Kidney (tissue), 14 donors: ENCODE measurements around the gene METTL2B. TPM values are rescaled to one million over a fixed set of nuclear protein-coding genes. Genes with fewer than 3 reads are reported as not detected.
A peak's percentile ranks its signal among the peaks of the same experiment; 100 is the strongest.
"Not testable (repeated sequence)": the region's sequence is repeated elsewhere in the genome, so short reads cannot be mapped to it uniquely, and the experiment has no call there.

Experiments used
- DNase-seq, 5 donors: peaks; one replicate each; pipeline ENCODE4 v3.0.0-alpha.2; 2013 to 2020
- FAIRE-seq: peaks from 2 replicates; lab custom pipeline; 2012; peaks lifted over from hg19 to GRCh38; lab: Jason Lieb, UNC
- H3K27ac ChIP-seq, 2 donors: one replicate each; pipeline ENCODE4 v1.7.0; 2013; ENCODE audit warnings: low read depth in 2 of 2, low read length in 2 of 2, inconsistent platforms in 1 of 2
- H3K27me3 ChIP-seq: one replicate; pipeline ENCODE4 v1.7.1; 2013; ENCODE audit warnings: low read length, inconsistent platforms; ENCODE audit not compliant: control insufficient read depth, insufficient read depth
- H3K36me3 ChIP-seq, 3 donors: one replicate each; pipeline versions ENCODE4 v1.7.0 to v1.7.1; 2013; ENCODE audit warnings: low read length in 3 of 3, control low read depth in 1 of 3, inconsistent platforms in 1 of 3; ENCODE audit not compliant: insufficient read depth in 3 of 3, control insufficient read depth in 2 of 3
- H3K4me1 ChIP-seq, 3 donors: one replicate each; pipeline versions ENCODE4 v1.7.0 to v1.7.1; 2013; ENCODE audit warnings: low read length in 3 of 3, inconsistent platforms in 1 of 3, low read depth in 1 of 3; ENCODE audit not compliant: control insufficient read depth in 2 of 3, insufficient read depth in 2 of 3
- H3K4me3 ChIP-seq, 3 donors: one replicate each; pipeline versions ENCODE4 v1.7.0 to v1.8.1; 2013; ENCODE audit warnings: low read length in 3 of 3, control low read depth in 1 of 3, inconsistent platforms in 1 of 3
- H3K9ac ChIP-seq, 3 donors: one replicate each; pipeline versions ENCODE4 v1.7.0 to v1.7.1; 2013; ENCODE audit warnings: low read length in 3 of 3, control low read depth in 1 of 3, inconsistent platforms in 1 of 3
- H3K9me3 ChIP-seq, 3 donors: one replicate each; pipeline versions ENCODE4 v1.7.0 to v1.7.1; 2013; ENCODE audit warnings: low read length in 3 of 3, control low read depth in 1 of 3, inconsistent platforms in 1 of 3; ENCODE audit not compliant: control insufficient read depth in 2 of 3, insufficient read depth in 1 of 3
- intact Hi-C: fragments of 100-400 bp; cut with DNase I; formaldehyde crosslinking; loops from one replicate; pipeline ENCODE4 v1.11.1; 2022
- polyA plus RNA-seq: library from polyadenylated mRNA; stranded (reverse); fragments of 350-450 nt; fragmentation: Illumina TruSeq; extraction: RNeasy Lipid Tissue Mini Kit (QIAGEN cat#74804); gene quantifications from one replicate; pipeline ENCODE4 v1.2.3, GENCODE V29; 2014; ENCODE audit warnings: low read depth, low replicate concordance; ENCODE audit not compliant: insufficient read depth
- total RNA-seq: library from RNA; stranded (reverse); fragmentation: NEBNext Ultra II Directional; extraction: Animal tissue kit (Norgen Biotek cat#: 25700); gene quantifications from one replicate; pipeline ENCODE4 v1.2.1, GENCODE V29; 2021
- TF ChIP-seq, protein P1 (sequence below): IDR thresholded peaks from 3 replicates; pipeline ENCODE4 v1.5.1; 2012; ENCODE audit warnings: mild to moderate bottlenecking, moderate library complexity, borderline replicate concordance; ENCODE audit not compliant: insufficient read depth; ENCODE audit errors: extremely low read depth
- donor health status: control.
- donor health status: control.
- donor health status: control.
- donor health status: control.
- donor health status: control.
- donor health status: DM: yes; HTN: yes; CAD: no.
- donor health status: Normal renal cell carcinoma (clear cell type).

The METTL2B gene
- total and polyA plus RNA-seq, 2 donors from 2014 or later, result 11.8 to 26.0 TPM

DNA sequence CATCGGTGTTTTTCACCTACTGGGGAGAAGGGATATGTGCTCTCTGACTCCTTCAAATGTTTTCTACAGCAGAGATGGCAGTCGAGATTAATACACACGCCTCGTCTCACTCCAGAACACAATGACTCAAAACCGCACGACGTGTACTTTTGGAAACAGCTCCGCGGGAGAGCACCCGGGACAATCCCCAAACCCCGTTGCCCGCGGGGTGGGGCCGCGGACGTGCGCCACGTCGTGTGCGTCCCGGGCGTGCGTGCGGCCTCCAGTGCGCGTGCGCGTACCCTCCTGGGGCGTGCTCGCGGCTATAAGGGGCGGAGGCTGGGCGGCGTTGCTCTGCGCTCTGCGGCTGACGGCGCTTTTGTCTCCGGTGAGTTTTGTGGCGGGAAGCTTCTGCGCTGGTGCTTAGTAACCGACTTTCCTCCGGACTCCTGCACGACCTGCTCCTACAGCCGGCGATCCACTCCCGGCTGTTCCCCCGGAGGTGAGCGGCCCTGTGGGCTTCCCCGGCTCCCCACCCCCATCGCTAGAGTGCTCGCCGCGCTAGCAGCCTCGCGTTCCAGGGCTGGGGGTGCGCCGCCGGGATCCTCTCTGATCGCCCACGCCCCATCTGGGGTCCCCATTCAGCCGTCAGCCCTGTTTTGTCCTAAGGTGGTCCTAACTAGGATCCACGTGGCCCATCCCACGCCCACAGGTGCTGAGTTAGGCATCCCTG is 20.8 kb upstream of the METTL2B start, which contains the start of gene HILPDA:
Gene HILPDA, plus strand, starts transcription at position 336 of the 712 bp plus-strand sequence. CDS start 1,391 bp downstream, outside the sequence.
- DNase-seq (peak; percentile 90 to 98 (median 95)), FAIRE-seq (no peak)
- Histone ChIP-seq H3K4me1 (peaks cover 0 to 17% (median 9%) of the 10 kb centered on the region in 3 donors), H3K36me3 (no peaks in the 10 kb centered on the region), H3K27ac (peak within 1 kb of the TSS; percentile 84 to 93), H3K9ac (peak within 1 kb of the TSS; percentile 62 to 86 (median 71)), H3K27me3 (no peaks in the 10 kb centered on the region), H3K9me3 (no peaks in the 10 kb centered on the region), H3K4me3 (peak within 1 kb of the TSS; percentile 82 to 91 (median 90))
- TF ChIP-seq, protein P1, sequence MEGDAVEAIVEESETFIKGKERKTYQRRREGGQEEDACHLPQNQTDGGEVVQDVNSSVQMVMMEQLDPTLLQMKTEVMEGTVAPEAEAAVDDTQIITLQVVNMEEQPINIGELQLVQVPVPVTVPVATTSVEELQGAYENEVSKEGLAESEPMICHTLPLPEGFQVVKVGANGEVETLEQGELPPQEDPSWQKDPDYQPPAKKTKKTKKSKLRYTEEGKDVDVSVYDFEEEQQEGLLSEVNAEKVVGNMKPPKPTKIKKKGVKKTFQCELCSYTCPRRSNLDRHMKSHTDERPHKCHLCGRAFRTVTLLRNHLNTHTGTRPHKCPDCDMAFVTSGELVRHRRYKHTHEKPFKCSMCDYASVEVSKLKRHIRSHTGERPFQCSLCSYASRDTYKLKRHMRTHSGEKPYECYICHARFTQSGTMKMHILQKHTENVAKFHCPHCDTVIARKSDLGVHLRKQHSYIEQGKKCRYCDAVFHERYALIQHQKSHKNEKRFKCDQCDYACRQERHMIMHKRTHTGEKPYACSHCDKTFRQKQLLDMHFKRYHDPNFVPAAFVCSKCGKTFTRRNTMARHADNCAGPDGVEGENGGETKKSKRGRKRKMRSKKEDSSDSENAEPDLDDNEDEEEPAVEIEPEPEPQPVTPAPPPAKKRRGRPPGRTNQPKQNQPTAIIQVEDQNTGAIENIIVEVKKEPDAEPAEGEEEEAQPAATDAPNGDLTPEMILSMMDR, result no peak
- intact Hi-C loops, result no loop called here

DNA sequence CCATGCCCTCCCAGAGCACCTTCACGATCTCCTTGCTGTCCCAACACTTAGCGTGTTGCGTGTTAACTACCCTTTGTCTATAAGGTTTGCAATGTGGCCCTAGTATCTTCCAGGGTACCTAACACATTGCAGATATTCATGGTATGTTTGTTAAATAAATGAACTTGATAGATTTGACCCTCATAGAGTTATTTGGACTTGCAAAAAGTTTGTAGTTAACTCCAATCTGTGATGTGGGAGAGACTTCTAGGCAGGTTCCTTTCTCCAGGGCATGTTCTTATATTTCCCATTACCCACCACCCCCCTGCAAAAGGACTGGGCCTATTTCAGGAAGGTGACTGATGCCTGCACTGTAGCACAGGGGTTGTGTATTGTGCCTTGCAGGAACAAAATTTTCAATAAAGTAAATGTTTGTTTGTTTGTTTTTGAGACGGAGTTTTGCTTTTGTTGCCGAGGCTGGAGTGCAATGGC is 20.3 kb upstream of the METTL2B start:
- peak in 3 of 5 donors; percentile 16 to 57 (median 32) for DNase-seq
- Histone ChIP-seq H3K4me1 (peaks cover 0 to 17% (median 9%) of the 10 kb centered on the region in 3 donors), H3K4me3 (peak overlapping the region; percentile 82 to 91 (median 90)), H3K9ac (peak overlapping the region; percentile 62 to 86 (median 71)), H3K27ac (peak overlapping the region; percentile 84 to 93), H3K27me3 (no peaks in the 10 kb centered on the region), H3K36me3 (no peaks in the 10 kb centered on the region), H3K9me3 (no peaks in the 10 kb centered on the region)
- TF ChIP-seq, protein P1, result no peak
- intact Hi-C loops, result no loop called here
- FAIRE-seq, result no peak

DNA sequence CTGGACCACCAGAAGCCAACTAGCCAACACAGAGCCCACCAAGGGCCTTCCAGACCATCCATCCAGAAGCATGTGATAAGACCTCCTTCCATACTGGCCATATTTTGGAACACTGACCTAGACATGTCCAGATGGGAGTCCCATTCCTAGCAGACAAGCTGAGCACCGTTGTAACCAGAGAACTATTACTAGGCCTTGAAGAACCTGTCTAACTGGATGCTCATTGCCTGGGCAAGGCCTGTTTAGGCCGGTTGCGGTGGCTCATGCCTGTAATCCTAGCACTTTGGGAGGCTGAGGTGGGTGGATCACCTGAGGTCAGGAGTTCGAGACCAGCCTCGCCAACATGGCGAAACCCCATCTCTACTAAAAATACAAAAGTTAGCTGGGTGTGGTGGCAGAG is 19.2 kb upstream of the METTL2B start:
- H3K27ac ChIP-seq, H3K9ac ChIP-seq, H3K9me3 ChIP-seq, H3K36me3 ChIP-seq, H3K27me3 ChIP-seq, DNase-seq, FAIRE-seq, H3K4me3 ChIP-seq, intact Hi-C loops: not testable (repeated sequence)
- H3K4me1 ChIP-seq, result peaks cover 0 to 17% (median 9%) of the 10 kb centered on the region in 3 donors

DNA sequence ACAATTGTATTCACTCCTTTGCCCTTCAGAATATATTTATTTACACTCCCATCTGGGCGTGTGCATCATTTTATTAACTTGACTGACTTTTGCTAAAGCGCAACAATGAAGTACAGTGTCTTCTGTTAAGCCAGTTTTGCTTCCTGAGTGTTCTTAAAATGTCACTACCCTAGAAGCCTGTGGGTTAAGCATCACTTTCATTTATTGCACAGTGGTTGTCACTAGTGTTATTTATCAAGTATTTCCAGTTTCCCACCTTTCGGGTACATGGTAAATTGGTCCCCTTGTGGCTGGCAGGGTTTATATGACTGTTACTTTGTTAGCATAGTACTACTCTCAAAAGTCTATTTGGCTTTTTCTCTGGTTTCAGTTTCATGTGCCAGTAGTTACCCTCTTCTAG is 17.6 kb upstream of the METTL2B start:
- TF ChIP-seq, protein P1, result no peak
- Histone ChIP-seq H3K27me3 (no peaks in the 10 kb centered on the region), H3K36me3 (no peaks in the 10 kb centered on the region), H3K4me1 (peaks cover 0 to 12% (median 6%) of the 10 kb centered on the region in 3 donors), H3K9me3 (no peaks in the 10 kb centered on the region), H3K4me3 (no peak overlapping the region), H3K9ac (peak overlapping the region in 1 of 3 donors; percentile 8), H3K27ac (peak overlapping the region in 1 of 2 donors; percentile 7)
- no peak for FAIRE-seq
- intact Hi-C loops, result no loop called here
- DNase-seq, result no peak
